HG03571 (cell line): ENCODE results near the gene COL9A3.

ENCODE experiments used
- ATAC-seq: cut with Tn5 transposase; IDR thresholded peaks from one replicate; pipeline ENCODE4 v1.9.1; 2021; ENCODE audit not compliant: unreplicated experiment

COL9A3 gene

DNA sequence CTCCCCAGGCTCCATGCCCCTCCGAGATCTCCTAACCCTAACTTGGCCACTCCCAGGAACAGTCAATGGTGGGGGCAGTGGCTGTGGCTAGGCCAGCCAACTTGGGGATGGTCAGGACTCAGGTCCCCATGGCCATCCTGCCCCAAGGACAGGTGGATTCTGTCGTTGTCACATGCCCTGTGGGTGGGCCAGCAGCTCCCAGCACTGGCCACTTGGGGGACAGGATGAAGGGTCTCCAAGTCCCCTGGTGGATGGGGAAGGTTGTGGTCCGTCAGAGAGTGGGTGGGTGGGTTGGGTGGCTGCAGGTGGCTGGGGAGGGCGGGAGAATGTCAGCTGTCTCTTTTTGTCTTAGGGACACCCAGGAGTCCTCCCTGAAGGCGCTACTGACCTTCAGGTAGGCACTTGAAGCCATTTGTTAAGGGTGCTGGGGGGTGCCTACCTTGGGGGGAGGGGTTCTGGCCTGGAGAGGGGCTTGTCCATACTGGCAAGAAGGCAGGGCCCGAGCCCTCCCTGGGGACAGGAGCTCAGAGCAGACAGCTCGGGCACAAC, 5.5 kb downstream of the COL9A3 start:
- ATAC-seq: no peak

DNA sequence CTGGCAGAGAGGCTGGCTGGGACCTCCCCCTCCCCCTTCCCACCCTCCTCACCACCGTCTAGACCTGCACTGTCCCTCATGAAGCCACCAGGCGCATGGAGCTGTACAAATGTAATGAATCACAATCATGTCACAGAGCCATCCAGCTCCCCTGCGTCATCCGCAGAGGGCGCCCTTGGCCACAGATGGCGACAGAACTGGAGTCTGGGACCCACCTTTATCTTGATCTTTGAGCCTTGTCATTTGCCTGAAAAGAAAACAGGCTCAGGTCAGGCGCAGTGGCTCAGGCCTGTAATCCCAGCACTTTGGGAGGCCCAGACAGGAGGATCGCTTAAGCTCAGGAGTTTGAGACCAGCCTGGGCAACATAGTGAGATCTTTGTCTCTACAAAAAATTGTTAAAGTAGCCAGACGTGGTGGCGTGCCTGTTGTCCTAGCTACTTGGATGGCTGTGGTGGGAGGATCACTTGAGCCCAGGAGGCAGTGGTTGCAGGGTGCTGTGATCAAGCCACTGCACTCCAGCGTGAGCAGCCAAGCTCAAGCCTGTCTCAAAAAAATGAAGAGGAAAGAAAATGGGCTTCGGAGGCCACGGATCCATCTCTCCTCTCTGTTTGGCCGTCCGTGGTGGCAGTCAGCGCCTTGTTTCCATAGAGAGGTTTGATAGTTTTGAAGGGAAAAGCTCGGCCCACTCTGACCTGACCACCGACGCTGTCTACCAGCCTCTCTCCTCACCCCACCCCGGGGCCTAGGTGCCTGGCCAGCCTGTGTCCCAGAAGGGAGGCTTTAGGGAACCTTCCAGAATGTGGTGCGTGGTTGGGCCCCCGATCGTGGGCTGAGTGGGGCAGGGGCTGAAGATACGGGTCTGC, 6.2 kb downstream of the COL9A3 start:
- ATAC-seq: no peak

DNA sequence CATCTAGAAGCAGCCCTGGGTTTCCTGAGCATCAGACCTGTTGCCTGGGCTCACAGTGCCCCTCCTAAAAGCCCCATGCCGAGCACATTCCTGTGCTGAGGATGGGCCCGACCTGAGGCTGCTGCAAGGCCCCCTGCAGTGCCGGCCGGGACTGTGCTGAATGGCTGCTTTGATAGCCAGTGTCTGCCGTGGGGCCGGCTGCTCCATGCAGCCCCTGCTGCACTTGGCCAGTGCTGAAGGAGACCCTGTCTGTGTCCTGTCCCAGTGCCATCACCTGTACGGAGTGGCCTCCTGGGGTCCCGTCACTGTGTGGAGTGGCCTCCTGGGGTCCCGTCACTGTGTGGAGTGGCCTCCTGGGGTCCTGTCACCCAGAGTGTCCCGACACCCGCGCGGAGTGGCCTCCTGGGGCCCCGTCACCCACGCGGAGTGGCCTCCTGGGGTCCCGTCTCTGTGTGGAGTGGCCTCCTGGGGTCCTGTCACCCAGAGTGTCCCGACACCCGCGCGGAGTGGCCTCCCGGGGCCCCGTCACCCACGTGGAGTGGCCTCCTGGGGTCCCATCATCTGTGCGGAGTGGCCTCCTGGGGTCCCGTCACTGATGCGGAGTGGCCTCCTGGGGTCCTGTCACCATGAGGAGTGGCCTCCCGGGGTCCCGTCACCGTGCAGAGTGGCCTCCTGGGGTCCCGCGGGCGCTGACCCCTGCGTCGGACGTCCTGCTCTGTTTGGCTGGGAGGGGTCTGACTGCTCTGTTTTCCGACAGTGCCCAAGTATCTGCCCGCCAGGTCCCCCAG, 7.0 kb downstream of the COL9A3 start:
- ATAC-seq: no peak

DNA sequence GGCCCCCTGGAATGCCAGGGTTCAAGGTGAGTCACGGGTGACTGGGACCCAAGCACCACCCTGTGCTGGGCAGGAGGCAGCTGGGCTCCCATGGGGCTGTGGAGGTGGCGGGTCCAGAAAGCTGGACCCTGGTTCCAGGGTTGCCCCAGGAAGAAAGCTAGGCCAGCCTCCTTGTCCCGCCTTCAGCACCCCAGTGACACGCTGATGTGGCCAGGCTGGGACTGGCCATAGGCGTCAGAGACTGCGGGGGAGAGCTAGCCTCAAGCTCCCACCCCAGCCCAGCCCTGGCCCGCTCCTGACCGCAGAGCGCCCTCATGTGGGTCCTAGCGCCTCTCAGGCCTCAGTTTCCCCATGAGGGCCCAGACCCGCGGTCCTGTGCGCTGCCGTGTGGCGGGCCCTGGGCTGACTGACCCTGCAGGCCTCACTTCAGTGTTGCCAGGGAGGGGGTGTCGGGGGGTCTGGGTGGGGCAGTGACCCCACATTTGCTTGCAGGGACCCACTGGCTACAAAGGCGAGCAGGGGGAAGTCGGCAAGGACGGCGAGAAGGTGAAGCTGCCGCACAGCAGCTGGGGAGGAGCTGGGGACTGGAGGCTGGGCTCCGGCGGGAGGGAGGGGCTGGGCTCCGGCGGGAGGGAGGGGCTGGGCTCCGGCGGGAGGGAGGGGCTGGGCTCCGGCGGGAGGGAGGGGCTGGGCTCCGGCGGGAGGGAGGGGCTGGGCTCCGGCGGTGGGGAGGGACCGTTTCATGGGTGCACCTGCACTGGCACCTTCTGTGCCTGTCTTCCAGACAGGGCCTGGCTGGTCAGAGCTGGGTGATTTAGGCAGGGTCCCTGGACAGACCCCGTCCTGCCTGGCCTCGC, 7.9 kb downstream of the COL9A3 start:
- ATAC-seq: no peak

DNA sequence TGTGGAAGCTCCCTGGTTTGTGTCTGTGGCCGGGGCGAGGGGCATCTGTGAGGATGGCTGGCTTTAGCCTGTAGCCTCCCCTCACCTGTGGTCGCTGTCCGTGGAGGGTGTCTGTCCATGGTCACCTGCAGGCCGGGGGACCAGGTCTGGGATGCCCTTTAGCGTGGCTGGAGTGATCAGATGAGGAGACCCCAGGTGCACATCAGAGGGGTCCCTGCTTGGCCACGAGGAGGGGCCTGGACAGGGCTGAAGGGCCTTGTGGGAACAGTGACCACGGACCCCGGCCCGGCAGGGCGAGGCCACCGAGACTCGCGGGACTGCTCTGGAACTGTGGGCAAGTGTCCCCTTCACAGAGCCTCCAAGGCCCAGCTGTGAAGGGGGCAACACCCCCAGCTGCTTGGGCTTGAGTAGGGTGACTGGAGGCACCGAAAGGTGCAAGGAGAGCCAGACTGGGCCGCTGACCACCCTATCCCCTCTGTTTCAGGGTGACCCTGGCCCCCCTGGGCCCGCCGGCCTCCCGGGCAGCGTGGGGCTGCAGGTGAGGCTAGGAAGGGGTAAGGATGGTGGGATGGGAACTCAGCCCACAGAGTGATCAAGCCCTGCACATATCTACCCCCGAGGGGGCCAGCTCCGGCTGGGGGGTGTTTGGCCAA, 8.6 kb downstream of the COL9A3 start:
- ATAC-seq: no peak

DNA sequence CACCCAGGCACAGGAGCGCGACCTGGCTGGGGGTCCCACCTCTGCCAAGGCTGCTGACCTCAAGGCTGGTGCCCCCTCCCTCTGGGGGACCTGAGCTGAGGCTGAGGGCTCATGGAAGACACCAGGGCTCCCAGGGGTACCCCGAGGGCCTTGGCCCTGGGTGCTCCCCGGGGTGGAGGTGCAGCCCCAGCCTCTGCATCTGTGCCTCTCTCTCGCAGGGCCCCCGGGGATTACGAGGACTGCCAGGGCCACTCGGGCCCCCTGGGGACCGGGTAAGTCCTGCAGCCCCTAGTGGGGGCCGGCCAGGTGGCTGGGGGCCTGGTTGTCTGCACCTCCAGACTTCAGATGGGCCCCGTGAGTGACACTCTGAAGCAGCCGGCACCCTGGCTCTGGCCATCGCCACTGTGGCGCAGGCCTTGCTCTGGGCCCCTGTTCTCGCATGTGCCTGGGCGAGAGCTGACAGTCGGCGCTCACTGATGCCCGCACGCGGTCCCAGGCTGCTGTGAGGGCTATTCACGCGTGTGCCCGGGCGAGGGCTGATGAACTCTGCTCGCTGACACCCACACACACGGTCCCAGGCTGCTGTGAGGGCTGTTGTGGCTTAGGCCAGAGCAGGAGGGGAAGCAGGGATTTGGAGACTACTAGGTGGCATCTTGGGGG, 9.3 kb downstream of the COL9A3 start:
- no peak for ATAC-seq

DNA sequence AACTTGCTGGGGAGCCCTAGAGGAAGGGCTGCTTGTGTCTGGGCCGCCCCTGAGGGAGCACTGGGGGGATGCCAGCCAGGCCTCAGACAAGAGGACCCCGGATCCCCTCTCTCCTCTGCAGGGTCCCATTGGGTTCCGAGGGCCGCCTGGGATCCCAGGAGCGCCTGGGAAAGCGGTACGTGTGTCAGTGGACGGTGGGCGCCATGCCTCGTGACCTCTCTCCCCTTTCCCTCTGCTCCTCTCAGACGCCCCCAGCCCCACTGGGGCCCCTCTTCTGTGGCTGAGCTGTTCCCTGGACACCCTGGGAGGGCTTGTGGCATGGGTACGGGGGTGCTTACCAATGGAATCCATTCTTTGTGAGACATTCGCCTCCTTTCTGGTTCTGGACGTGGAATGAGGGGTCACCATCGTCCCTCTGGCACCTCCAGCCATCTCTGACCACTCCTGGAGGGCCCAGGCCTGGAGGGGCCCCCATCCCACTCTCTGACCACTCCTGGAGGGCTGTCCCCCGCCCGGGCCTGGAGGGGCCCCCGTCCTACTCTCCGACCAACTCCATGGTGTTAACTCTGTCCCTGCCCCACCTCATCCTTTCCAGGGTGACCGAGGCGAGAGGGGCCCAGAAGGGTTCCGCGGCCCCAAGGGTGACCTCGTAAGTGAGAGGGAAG, 9.9 kb downstream of the COL9A3 start:
- no peak for ATAC-seq

DNA sequence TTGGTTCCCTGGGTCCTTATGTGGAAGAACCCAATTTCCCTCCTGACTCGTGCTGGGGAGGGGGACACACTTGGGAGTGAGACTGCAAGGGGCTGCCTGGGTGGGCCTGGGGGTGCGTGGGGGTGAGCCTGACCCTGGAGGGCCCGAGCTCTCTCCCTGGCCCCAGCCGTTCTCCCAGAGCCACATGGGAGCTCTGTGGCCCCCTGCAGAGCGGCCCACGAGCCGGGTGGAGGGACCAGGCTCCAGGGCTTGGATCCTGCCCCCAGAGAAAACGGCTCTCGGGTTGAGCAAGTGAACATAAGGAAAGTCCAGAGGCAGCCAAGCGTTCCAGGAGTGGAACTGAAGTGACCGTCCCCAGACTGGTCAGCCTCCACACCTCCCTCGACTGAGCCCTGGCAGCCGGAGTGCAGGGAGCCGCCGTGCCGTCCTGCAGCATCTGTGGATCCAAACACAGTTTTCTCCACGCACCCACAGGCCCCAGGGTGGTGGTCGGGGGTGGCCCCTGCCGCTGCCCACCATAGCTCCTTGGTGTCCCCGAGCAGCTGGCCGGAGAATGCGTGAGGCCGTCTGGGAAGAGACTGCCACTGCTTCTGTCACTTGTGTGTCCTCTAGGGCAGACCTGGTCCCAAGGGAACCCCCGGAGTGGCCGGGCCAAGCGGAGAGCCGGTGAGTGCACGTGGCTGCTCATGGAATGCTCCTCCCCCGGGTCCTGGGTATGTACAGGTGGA, 10.6 kb downstream of the COL9A3 start:
- no peak for ATAC-seq

DNA sequence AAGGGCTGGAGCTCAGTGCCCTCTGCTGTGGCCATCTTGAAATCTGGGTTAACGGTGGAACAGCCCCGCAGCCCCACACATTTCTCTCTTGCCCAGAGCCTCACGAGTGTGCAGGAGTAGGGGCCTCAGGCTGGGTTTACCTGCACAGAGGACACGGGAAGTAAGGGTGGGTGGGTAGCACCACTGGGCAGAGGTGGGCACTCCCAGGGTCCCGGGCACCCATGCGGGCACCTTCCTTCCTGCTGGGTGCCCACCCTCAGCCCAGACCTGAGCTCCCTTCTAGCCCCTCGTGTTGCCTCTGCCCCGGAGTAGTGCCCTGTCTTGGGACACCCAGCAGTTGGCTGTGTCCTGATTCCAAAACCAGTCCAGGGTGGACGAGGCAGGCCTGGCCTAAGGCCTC, 11.2 kb downstream of the COL9A3 start:
- ATAC-seq: no peak

DNA sequence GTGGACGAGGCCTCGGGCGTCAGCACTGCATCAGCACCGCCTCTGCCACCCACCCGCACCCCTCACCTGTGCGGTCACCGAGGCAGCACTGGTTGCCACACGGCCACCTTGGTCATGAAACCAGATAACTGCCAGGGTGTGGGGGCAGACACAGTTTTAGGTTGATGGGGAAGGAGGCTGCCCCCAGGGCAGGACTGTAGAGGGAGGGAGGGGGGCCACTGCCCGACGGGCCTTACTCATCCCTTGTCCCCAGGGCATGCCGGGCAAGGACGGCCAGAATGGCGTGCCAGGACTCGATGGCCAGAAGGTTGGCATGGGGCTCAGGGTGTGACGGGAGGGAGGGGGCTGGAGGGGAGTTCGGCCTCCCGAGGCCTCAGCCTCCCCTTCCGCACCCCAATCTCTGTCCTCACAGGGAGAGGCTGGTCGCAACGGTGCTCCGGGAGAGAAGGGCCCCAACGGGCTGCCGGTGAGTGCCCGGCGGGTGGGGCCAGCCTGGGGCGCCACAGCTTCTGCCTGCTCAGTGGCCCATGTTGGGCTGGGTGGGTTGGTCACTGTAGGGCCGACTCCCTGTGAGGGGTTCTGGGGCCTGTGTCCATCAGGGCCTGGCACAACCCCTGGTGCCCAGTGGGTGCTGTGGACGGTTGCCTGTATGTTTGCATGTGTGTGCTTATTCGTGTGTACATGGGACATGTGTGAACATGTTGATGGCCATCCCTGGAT, 11.8 kb downstream of the COL9A3 start:
- no peak for ATAC-seq

DNA sequence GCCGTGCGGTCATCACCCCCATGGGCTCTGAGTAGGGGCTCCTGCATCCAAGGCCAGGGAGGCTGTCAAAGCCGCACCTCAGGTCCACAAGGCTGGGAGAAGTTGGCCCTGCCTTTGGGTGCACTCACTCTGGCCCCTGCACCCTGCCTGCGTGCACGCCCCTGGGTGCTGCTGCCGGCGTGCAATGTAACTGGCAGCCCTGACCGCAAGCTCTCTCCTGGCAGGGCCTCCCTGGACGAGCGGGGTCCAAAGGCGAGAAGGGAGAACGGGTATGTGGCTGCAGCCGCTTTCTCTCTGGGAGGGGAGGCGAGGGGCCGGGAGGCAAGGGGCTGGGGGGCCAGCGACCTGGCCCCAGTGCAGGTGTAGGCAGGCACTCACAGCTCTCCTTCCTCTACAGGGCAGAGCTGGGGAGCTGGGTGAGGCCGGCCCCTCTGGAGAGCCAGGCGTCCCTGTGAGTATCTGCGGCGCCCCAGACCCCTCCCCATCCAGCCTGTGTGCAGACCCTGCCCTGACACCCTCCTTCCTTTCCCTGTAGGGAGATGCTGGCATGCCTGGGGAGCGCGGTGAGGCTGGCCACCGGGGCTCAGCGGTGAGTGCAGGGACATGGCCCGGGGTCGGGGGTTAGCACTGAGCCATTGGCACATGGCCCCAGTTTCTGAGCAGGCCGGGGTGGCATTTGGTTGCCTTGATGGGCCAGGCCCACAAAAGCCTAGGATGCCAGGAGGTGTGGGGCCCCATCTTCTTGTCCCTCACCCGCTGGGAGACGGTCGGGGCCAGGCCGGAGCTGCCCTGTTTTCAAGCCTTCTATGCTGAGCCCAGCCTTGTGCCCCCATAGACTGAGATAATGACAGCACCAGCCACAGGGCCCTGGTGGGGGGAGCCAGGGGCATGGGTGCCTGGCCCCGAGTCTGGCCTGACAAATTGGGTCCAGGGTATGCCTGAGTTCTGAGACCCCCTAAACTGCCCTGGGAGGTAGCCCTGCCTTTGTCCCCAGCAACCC, 12.7 kb downstream of the COL9A3 start:
- ATAC-seq: no peak

DNA sequence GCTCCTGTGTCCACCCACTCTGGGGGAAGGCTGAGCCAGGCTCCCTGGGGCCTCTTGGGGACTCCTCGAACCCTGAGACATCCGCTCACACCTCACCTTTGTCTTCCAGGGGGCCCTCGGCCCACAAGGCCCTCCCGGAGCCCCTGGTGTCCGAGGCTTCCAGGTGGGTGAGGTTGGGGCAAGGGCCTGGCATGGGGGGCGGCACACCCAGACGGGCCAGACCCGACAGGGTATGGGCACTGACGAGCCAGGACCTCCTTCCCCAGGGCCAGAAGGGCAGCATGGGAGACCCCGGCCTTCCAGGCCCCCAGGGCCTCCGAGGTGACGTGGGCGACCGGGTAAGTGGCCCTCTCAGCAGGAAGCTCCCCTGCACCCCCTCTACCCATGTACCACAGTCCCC, 13.4 kb downstream of the COL9A3 start:
- ATAC-seq: no peak

DNA sequence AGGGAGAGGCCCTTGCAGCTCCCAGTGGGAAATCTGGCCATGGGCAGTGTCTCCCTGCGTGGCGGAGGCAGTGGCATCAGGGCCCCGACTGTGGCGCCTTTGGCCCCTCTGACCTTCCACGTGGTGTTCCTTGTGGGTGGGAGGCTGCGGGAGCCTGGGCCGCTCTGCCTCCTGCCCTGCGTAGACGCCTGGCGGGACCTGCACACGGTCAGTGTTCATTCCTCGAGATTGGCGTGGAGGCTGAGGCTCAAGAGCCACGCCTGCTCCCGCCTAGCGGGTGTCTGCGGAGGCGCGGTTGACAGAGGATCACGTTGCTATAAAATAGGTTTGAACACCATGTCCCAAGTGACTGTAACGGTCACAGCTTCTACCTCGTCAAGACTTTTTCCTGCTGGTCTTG, 14.0 kb downstream of the COL9A3 start:
- ATAC-seq: no peak

DNA sequence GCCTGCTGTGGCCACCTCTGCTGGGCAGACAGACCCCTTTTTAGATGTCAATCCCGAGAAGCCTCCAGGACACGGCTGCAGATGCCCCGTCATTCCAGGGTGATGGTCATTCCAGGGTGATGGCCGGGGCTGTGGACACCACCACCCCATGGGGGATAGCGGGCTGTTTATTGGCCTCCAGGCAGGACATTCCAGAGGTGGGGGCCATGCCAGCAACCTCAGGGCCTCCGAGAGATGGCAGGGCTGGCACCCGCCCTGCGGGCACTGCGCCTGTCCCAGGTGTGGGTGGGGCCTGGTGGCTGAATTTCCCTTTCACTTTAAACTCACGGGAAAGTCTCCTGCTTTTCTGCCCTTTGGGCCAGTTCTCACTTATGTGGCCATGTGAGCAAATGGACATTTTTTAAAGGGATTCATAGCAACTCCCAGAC, 14.5 kb downstream of the COL9A3 start:
- no peak for ATAC-seq

DNA sequence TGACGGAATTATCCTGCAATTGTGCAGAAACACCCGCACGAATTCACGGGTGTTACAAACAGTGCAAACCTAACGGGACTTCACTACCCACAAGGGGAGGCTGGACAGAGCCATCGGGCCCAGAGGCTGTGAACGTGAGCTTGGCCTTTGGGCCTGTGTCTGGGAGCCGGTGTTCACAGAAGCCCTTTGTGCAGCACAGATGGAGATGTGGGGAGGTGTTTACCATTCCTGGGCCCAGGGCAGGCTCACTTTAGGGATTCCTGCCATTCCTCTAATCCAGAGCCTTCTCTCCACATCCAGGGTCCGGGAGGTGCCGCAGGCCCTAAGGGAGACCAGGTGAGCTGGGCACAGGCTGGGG, 15.0 kb downstream of the COL9A3 start:
- no peak for ATAC-seq

DNA sequence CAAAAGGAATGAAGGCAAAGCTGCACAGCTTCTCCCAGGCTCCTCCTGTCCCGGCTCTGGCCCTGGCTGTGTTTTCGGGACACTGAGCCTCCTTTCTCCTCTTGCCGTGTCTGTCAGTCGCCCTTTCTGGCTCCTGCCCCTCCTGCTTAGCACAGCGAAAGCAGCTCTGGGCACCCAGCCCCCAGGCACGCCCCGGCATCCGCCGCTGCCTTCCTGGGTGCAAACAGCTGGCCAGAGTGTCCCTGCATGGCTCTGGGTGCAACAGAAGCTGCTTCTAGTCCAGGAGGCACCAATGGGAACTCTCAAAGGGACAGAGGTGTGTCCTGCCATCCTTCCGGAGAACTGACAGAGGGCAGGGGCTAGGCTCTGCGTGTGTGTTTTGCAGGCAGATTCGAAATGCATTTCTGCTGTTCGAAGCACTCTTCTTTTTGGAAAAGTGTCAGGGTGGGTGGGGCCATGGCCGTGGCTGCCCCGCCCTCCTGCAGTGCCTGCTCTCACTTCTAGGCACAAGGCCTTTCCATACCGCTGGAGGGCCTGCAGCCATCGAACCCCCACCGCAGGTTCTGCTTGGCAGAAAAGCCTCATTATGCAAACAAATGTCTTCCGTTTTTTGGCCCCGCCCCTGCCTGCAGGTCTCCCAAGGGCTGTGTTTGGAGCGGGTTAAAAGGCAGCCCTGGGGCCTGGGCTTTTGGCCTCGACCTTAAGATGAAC, 15.5 kb downstream of the COL9A3 start:
- ATAC-seq: no peak
